Activated CD4-positive, alpha-beta T cell treated with anti-CD3 and anti-CD28 coated beads, Interleukin-2, Interleukin-6, amounts not matched to agents 100 ng/mL and 50 ng/mL, durations not matched to agents 16 hours and 8 hours (primary cell): Measurements from ENCODE around the gene AJM1.
A peak's percentile ranks its signal among the peaks of the same experiment; 100 is the strongest.
"Not testable (repeated sequence)": the region's sequence is repeated elsewhere in the genome, so short reads cannot be mapped to it uniquely, and the experiment has no call there.

Source experiments
- DNase-seq: peaks from one replicate; pipeline ENCODE4 v3.0.0-alpha.2; 2020

AJM1 gene

DNA sequence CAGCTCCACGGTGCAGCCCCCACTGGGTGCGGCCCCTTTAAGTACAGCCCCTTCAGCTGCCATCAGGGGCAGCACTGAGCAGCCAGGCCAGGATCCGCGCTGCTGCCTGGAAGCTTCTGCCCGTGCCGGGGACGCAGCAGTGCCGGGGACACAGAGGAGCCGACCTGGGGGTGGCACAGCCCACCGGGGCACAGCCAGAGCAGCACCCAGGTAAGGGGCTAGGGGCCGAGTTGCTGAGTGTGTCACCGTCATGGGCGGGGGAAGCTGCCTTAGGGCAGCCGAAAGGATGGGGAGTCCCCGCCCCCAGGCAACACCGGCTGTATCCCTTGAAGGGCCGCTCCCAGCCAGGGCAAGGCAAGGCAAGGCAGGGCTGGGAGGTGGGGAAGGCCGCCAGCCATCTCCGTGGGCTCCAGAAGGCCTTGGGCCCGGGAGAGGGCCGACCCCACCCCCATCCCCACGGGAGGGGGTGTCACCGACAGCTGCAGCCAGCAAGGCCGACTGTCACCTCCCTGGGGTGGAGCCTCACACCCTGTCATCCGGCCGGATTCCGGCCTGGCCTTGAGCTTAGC is at the start of gene AJM1:
Gene AJM1, plus strand, starts transcription at position 99 of the 569 bp plus-strand sequence. CDS start 1,937 bp downstream, outside the sequence.
- peak; percentile 87 for DNase-seq

DNA sequence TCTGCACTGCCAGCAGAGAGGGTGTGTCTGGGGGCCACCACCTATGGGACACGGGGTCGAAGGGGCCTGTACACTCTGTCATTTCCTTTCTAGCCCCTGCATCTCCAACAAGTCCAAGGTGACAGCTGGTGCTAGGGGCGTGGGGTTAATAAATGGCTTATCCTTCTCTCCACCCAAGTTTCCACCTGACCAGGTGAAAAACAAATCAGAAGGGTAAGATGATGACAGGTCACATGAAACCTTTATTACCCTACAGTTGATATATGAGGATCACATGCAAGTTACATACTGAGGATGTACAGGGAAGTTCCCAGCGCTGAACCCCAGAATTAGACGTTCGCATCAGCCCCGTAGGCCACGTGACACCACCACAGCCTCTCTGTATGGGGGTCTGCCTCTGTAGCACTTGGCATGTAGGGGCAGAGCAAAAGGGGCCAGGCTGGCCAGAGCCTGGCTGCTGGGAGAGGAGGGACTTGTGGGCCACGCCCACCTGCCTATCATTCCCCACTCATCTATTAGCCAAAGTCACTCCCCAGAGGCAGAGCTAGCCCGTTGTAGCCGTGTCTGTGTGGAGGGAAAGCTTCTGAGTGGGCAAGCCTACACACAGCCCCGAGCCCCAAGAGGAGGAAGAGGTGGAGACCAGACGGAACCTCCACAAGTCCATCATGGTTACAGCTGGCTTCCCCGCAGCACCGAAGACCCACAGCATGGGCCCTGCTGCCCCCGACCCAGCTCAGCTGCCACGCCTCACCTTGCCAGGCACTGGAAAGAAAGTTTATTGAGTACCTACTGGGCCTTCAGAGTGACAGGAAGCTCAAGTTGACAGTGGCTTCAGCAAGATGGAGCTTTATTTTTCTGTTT is 49.0 kb upstream of the AJM1 start:
- DNase-seq = no peak

DNA sequence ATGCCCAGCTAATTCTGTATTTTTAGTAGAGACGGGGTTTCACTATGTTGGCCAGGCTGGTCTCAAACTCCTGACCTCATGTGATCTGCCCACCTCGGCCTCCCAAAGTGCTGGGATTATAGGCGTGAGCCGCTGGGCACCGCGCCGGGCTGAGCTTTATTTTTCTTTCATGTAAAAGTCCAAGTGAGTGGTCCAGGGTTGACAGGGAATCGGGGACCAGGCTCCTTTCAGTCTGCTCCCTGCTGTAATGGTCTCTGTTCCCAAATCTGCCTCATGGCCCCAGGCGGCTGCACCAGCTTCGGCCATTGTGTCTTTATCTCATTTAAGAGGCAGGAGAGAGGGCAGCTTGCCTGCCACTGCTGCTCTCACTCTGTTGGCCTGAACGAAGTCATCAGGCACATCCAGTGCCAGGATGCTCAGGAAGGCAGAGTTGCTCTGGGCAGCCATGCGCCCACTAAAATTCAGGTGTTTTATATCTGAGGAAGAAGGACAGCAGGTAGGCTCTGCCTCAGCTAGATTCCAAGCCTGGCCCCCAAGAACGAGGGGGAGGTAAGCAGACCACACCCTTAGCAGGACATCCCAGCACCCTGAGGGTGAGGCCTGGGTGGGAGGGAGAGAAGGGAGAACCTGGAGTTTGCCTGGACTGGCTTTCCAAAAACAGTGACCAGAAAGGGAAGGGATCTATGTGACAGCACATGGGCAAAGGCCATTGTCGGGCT is 47.8 kb upstream of the AJM1 start:
- DNase-seq = no peak

DNA sequence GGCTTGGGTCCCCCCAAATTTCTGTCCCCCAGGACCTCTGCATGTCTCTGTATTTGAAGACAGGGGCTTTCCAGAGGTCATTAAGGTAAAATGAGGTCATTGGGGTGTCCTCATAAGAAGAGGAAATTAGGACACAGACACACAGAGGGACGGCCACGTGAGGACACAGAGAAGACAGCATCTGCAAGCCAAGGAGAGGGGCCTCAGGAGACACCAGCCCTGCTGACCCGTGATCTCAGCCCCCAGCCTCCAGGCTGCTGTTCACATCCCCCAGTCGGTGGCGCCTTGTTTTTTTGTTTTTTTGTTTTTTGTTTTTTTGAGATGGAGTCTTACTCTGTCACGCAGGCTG is 47.3 kb upstream of the AJM1 start:
- no peak for DNase-seq

DNA sequence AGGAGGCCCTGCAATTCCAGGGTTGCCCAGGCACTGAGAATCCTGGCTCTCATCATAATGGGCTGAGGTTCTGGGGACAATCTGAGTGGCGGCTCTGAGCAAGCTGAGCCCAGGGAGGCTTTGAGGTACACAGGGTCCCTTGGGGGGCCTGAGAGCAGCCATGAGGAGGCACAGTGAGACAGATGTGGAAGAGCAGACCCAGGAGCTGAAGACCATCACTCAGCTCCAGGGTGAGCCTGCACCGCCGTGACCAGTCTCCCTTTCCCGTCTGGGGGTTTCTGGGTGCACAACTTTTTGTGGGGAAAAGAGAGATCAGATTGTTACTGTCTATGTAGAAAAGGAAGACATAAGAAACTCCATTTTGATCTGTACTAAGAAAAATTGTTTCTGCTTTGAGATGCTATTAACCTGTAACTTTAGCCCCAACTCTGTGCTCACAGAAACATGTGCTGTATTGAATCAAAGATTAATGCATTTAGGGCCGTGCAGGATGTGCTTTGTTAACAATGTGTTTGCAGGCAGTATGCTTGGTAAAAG is 46.0 kb upstream of the AJM1 start, which contains the start of gene CCDC183:
Gene CCDC183, plus strand, starts transcription at position 101 of the 537 bp plus-strand sequence. Its CDS starts 60 bp downstream, at position 161.
- DNase-seq = no peak

DNA sequence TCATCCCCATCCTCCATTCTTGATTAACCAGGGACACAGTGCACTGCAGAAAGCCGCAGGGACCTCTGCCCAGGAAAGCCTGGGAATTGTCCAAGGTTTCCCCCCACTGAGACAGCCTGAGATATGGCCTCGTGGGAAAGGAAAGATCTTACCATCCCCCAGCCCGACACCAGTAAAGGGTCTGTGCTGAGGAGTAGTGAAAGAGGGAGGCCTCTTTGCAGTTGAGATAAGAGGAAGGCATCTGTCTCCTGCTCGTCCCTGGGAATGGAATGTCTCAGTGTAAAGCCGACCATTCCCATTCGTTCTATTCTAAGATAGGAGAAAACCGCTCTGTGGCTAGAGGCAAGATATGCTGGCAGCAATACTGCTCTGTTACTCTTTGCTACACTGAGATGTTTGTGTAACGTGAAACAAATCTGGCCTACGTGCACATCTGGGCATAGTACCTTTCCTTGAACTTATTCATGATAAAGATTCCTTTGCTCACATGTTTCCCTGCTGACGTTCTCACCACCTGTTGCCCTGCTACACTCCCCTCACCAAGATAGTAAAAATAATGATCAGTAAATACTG is 45.4 kb upstream of the AJM1 start:
- not testable (repeated sequence) for DNase-seq

DNA sequence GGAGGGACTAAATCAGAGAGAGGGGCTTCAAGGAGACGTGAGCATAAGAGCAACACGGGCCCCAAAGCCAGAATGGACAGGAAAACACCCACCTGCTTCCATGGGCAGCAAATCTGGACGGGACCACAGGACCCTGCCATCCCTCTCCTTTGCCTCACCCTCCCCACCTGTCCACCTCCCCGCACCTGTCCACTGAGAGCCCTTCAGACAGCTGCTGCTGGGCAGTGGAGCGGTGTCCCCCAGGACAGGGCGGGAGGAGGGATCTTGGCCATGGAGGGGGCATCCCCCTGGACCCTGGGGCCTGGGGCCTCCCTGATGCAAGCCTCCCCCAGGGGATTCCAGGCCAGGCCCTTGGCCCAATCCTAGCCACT is 43.6 kb upstream of the AJM1 start:
- no peak for DNase-seq

DNA sequence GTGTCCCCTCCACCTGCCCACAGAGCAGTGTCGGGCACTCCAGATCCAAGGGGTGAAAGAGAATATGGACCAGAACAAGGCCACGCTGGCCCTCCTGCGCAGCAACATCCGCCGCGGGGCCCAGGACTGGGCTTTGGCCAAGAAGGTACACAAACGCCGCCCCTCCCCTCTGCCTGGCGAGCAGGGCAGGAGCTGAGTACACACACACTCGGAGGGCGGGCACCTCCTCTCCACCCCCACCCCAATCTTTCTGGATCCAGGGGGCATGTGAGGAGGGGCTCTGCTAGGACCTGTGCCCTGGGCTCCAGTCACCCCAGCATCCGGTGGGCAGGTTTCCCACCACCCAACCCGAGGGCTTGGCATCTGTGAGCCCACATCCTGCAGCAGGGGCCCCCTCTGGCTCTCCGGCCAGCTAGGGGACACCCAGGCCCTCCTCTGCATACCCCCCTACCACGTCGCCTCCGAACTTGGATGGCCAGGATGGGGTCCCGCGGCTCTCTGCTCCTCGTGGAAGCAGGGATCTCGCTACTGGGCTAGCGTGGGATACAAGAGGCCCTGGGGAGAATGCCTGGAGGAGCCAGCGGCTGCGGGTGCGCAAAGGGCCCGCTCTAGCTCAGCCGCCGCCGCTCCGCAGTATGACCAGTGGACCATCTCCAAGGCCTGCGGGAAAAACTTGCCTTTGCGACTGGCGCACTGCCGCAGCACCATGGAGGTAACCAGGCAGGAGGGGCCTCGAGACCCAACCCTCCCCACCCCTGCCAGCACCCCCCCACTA is 43.0 kb upstream of the AJM1 start:
- no peak for DNase-seq

DNA sequence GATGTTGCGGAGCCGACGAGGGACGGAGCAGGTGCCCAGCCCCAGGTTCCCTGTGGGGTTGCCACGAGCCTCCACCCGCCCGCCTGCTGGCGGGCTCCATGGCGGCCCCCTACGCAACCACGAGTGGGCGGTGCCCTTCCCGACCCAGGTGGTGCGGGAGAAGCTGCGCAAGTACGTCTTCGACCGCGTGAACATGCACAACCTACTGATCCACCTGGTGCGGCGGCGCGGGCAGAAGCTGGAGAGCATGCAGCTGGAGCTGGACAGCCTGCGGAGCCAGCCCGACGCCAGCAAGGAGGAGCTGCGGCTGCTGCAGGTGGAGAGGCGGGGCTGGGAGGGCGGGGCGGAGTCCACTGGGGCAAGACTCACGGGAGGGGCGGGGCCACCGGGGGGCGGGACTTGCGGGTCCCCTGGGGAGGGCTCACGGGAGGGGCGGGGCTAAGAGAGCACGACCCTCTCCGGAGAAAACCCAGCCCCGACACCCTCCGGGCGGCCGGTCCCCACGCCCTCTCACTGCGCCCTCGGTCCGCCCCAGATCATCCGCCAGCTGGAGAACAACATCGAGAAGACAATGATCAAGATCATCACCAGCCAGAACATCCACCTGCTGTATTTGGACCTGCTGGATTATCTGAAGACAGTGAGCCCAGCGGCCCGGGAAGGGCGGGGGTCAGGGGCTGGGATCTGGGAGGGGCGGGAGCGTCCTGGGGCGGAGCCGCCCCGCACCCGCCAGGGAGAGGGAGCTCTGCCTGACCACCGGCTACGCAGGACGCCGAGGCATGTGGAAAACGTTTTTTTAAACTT is 42.2 kb upstream of the AJM1 start:
- peak; percentile 88 for DNase-seq

DNA sequence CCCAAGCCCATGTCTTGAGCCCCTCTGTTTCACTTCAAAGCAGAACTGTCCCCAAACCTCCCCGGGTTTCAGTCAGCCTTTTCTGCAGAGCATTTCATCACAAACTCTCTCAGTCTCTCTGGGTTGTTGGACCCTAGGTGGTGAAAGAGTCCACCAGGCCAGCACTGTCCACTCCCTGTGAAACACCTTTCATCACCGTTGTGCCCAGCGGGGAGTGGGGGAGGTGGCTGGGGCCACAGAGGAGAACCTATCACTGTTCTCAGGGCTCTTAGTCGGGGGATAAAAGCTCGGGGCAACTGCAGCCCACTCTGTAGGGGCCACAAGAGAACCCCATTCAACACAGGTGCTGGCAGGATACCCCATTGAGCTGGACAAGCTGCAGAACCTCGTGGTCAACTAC is 40.0 kb upstream of the AJM1 start:
- DNase-seq = no peak

DNA sequence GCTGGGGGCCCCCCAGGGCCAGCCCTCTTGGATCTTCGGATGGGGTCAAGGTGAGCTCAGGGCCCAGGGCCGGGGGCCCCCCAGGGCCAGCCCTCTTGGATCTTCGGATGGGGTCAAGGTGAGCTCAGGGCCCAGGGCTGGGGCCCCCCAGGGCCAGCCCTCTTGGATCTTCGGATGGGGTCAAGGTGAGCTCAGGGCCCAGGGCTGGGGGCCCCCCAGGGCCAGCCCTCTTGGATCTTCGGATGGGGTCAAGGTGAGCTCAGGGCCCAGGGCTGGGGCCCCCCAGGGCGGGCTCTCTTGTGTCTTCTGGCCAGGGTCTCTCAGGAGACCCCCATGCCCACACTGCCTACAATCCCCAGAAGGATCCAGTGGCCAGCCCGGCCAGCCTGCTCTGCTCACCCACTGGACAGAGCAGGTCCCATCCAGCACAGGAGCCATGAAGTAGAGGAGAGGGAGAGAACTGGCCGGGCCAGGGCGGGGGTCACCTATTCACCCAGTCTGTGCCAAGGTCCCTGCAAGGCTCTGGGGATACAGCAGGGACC is 39.2 kb upstream of the AJM1 start:
- DNase-seq = not testable (repeated sequence)

DNA sequence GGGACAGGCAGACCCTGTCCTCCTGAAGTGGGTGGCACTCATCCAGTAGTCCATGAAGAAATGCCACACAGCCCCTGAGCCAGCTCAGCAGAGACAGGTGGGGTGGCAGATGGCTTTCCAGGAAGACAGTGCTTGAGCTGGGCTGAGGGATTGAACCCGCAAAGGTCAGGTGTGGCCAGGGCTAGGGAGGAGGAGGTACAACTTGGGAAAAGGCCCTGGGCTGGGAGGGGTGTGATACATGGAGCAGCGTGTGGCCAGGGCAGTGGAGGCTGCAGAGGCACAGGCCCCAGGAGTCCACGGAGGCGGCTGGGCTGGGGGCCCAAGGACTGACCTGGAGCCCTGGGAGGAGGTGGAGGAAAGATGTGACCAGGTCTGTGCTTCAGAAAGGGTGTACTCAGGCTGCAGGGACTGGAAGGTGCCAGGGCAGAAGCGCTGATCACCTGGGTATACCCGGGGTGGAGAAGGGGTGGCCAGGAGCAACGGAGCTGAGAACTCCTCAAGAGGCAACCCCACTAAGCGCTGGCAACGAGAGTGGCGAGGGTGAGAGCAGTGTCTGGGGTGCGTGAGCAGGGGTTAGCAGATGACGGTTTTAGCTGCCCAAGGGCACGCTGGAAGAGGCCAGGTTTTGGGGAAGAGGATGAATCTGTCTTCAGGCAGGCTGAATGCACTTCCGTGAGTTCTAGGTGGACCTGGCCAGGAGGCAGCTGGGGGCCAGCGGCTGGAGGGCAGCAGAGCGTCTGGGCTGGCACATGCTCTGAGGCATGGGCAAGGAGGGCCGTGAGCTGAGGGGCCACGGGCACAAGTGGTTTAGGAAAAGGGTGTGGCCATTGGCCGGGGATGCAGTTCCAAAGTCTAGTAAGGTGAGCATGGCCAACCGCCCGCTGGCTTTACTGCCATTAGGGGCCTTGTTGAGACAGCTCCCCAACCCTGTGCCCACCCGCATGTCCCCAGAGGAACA is 38.4 kb upstream of the AJM1 start:
- no peak for DNase-seq

DNA sequence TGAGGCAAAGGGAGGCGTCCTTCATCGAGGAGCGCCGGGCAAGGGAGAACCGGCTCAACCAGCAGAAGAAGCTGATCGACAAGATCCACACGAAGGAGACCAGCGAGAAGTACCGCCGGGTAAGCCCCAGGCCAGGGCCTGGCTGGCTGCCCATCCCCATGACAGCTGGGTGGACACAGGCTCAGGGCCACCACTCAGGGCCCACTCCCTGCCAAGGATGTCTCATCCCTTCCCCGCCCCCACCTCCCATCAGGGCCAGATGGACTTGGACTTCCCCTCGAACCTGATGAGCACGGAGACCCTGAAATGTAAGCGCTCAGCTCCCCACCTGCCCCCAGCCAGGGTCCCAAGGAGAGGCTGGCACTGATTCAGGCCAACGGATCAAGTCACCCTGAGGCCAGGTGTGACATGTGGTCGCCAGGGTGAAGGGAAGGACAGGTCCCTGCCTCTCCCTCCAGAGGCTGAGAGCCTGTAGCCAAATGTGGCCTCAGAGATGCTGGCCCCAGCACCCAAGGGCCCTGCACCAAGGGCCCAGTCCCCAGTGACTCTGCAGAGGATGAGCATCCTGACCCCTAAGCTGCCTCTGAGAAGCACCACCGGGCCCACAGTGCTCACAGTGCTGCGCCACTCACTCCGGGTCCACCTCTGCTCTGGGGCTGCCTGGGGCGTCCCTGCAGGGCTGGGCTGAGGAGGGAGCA is 37.6 kb upstream of the AJM1 start:
- DNase-seq = no peak

DNA sequence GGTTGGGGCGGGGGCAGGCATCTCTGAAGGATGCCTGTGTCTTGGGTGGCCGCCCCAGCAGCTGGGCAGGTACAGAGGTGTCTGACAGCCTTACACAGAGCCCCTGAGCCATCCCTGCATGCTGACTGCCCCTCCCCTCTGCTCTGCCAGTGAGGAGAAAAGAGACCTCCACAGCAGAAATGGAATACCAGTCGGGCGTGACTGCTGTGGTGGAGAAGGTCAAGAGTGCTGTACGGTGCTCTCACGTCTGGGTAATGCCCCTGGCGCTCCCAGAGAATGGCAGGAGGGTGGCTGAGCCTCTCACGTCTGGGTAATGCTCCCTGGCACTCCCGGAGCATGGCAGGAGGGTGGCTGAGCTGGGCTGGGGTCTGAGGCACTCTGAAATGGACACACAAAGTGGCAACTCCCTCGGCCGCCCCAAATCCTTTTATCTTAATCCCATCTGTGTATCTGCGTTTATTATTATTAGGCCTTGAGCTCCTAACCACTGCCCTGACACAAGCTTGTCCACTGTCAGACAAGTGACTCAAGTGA is 37.0 kb upstream of the AJM1 start:
- no peak for DNase-seq

DNA sequence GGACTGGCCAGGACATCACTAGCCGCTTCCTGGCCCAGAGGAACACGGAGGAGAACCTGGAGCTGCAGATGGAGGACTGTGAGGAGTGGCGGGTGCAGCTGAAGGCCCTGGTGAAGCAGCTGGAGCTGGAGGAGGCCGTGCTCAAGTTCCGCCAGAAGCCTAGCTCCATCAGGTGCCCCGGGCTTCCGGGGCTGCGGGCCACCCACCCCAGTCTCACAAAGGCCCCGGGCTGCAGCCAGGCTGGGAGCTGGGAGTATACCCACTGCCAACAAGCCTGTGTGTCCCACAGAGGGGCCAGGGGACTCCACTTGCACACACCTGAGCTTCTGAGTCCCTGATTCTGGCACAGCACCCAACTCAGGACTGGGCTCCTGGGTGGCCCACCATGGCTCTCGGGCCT is 36.2 kb upstream of the AJM1 start:
- DNase-seq = no peak

DNA sequence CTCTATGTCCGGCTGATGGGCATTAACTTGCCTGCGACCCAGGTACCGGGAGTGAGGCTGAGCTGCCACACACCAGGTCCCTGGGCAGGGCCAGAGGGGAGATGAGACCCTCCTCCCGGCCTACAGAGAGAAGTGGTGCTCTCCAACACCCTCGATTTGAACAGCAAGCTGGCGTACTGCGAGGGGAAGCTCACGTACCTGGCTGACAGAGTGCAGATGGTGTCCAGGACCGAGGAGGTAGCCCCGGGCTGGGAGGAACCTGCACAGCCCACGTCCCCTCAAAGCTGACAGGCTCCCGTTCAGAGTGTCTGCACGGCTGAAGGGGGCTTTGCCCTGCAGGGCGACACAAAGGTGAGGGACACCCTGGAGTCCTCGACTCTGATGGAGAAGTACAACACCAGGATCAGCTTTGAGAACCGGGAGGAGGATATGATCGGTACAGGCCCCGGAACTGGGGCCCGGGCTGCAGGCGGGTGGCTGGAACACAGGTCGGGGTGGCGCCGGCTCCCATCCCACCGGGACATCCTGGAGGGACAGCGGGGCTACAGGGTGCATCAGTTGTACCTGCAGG is 35.6 kb upstream of the AJM1 start:
- no peak for DNase-seq

DNA sequence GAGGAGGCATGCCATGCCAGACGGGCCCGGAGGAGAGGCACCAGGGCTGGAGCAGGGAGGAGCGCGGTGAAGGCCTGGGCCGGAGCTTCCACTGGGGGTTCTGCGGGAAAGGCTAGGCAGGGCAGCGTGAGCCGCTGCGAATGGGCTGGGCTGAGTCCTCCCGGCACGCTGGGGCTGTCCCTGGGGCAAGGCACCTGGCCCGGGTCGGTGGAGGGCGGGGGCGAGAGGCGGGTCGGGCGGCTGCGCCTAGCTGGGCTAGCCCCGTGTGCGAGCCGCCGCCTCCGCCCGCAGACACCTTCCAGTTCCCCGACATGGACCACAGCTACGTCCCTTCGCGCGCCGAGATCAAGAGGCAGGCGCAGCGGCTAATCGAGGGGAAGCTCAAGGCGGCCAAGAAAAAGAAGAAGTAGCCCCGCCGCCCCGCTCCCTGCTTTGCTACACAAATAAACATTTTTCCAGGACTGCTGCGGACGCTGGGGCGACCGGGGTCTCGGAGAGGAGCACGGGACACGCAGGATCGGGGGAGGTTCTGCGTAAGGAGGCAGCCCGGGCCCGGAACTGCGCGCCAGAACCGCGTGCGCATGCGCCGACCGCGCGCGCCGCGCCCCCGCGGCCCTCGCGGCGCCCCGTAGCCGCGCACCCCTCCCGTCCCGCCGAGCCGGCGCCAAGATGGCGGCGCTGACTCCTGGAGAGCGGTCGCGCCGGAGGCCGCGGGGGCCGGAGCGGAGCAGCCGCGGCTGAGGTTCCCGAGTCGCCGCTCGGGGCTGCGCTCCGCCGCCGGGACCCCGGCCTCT is 34.8 kb upstream of the AJM1 start, which contains the start of gene RABL6:
Gene RABL6, plus strand, starts transcription at position 668 of the 794 bp plus-strand sequence. CDS start 249 bp downstream, outside the sequence.
- DNase-seq = peak; percentile 88
